SK-N-SH (cell line): ENCODE measurements around the gene SETX. TPM values are rescaled to one million over a fixed set of nuclear protein-coding genes. Genes with fewer than 3 reads are reported as not detected.
"Not testable (repeated sequence)": the region's sequence is repeated elsewhere in the genome, so short reads cannot be mapped to it uniquely, and the experiment has no call there.

Source experiments
- CTCF ChIA-PET: fragments of 300-600, 350-600 bp; formaldehyde crosslinking; extraction: SDS; loops from one replicate; lab custom pipeline; 2021; lab: Yijun Ruan, JAX
- POLR2A ChIA-PET: fragments of 350-600 bp; sonication (Branson Sonifier 250); formaldehyde crosslinking; extraction: SDS; loops from one replicate; lab custom pipeline; 2020; ENCODE audit warnings: antibody characterized with exemption, inconsistent platforms; lab: Yijun Ruan, JAX
- DNase-seq: peaks from one replicate; pipeline ENCODE4 v3.0.0; 2012
- H2AFZ ChIP-seq: fragments of 200-600 bp; sonication (generic); 2 replicates; pipeline ENCODE4 v1.8.1; 2016; ENCODE audit warnings: antibody characterized with exemption, mild to moderate bottlenecking, low read depth
- H3F3A ChIP-seq: fragments of 200-600 bp; sonication (generic); replicated peaks from 2 replicates; pipeline ENCODE3; 2016; ENCODE audit warnings: antibody characterized with exemption, mild to moderate bottlenecking; ENCODE audit not compliant: insufficient read depth
- H3K27ac ChIP-seq, 2 experiments: fragments of 200-500 bp in 1 of 2; fragments of 200-600 bp in 1 of 2; sonication (Bioruptor generic) in 1 of 2; sonication (generic), shearing (Covaris generic) in 1 of 2; 2 replicates each; pipeline versions ENCODE4 v1.5.1 to v1.6.1; 2014 to 2016; ENCODE audit warnings: low read depth in 2 of 2, inconsistent platforms in 1 of 2, low read length in 1 of 2, mild to moderate bottlenecking in 1 of 2, mixed read lengths in 1 of 2
- H3K27me3 ChIP-seq: fragments of 200-600 bp; sonication (generic), shearing (Covaris generic); 2 replicates; pipeline ENCODE4 v1.6.1; 2016; ENCODE audit warnings: mixed run types; ENCODE audit not compliant: insufficient read depth
- H3K36me3 ChIP-seq, 2 experiments: fragments of 200-500 bp in 1 of 2; fragments of 200-600 bp in 1 of 2; sonication (Bioruptor generic) in 1 of 2; sonication (generic) in 1 of 2; replicated peaks in 1 of 2; 2 replicates each; pipeline versions ENCODE3 to v1.5.1; 2014 to 2016; ENCODE audit warnings: low read length in 1 of 2, mild to moderate bottlenecking in 1 of 2; ENCODE audit not compliant: insufficient read depth in 2 of 2, control insufficient read depth in 1 of 2
- H3K4me1 ChIP-seq, 2 experiments: fragments of 200-500 bp in 1 of 2; fragments of 200-600 bp in 1 of 2; sonication (Bioruptor generic) in 1 of 2; sonication (generic), shearing (Covaris generic) in 1 of 2; 2 replicates each; pipeline versions ENCODE4 v1.5.1 to v1.6.1; 2014 to 2016; ENCODE audit warnings: low read depth in 1 of 2, low read length in 1 of 2, mixed run types in 1 of 2; ENCODE audit not compliant: insufficient read depth in 2 of 2, control insufficient read depth in 1 of 2
- H3K4me2 ChIP-seq: fragments of 200-600 bp; sonication (generic), shearing (Covaris generic); 2 replicates; pipeline ENCODE4 v1.6.1; 2017; ENCODE audit warnings: mixed run types
- H3K4me3 ChIP-seq, 2 experiments: fragments of 200-500 bp in 1 of 2; fragments of 200-600 bp in 1 of 2; sonication (Bioruptor generic) in 1 of 2; sonication (generic), shearing (Covaris generic) in 1 of 2; 2 replicates each; pipeline versions ENCODE4 v1.5.1 to v1.8.1; 2014 to 2016; ENCODE audit warnings: low read depth in 2 of 2, inconsistent platforms in 1 of 2, low read length in 1 of 2, mild to moderate bottlenecking in 1 of 2, mixed read lengths in 1 of 2, moderate library complexity in 1 of 2
- H3K79me2 ChIP-seq: fragments of 200-600 bp; sonication (generic); 2 replicates; pipeline ENCODE4 v1.8.1; 2017; ENCODE audit warnings: mild to moderate bottlenecking; ENCODE audit not compliant: insufficient read depth
- H3K9ac ChIP-seq: fragments of 200-600 bp; sonication (generic); 2 replicates; pipeline ENCODE4 v1.6.1; 2017; ENCODE audit warnings: mixed run types
- H3K9me2 ChIP-seq: fragments of 200-600 bp; sonication (generic); 2 replicates; pipeline ENCODE4 v1.6.1; 2017; ENCODE audit warnings: mixed run types
- H3K9me3 ChIP-seq: fragments of 200-600 bp; sonication (generic); 2 replicates; pipeline ENCODE4 v1.6.1; 2017; ENCODE audit warnings: mixed run types, mild to moderate bottlenecking, moderate library complexity
- H4K20me1 ChIP-seq: fragments of 200-600 bp; sonication (generic); 2 replicates; pipeline ENCODE4 v1.6.1; 2017; ENCODE audit warnings: mild to moderate bottlenecking, mixed run types; ENCODE audit not compliant: insufficient read depth
- CHD2 ChIP-seq: fragments of 150-350 bp; IDR thresholded peaks from 2 replicates; pipeline ENCODE4 v1.6.1; 2018; ENCODE audit warnings: low read length; ENCODE audit not compliant: partially characterized antibody
- GATA2 ChIP-seq: sonication (generic); formaldehyde crosslinking; IDR thresholded peaks from 2 replicates; pipeline ENCODE4 v1.5.0; 2020; ENCODE audit warnings: mild to moderate bottlenecking, missing genetic modification reagents
- POLR2AphosphoS5 ChIP-seq: IDR thresholded peaks from 2 replicates; pipeline ENCODE4 v1.6.1; 2012; ENCODE audit warnings: low read depth, low read length
- RAD21 ChIP-seq: IDR thresholded peaks from 2 replicates; pipeline ENCODE4 v1.6.1; 2012; ENCODE audit warnings: mild to moderate bottlenecking, low read length
- RFX5 ChIP-seq: IDR thresholded peaks from 2 replicates; pipeline ENCODE4 v1.6.1; 2012; ENCODE audit warnings: mild to moderate bottlenecking, improper control_type of control experiment, low read length
- SIN3A ChIP-seq: IDR thresholded peaks from 2 replicates; pipeline ENCODE4 v1.6.1; 2012; ENCODE audit warnings: low read depth, mild to moderate bottlenecking, low read length, moderate library complexity, borderline replicate concordance
- SMC3 ChIP-seq: IDR thresholded peaks from 2 replicates; pipeline ENCODE4 v1.6.1; 2012; ENCODE audit warnings: low read depth, low read length, improper control_type of control experiment
- TCF12 ChIP-seq: IDR thresholded peaks from 2 replicates; pipeline ENCODE4 v1.4.0; 2012
- WGBS: methylation state at CpG from one replicate; pipeline ENCODE4 v1.1.6; 2017; ENCODE audit warnings: low lambda C conversion rate; 5-methylcytosine and 5-hydroxymethylcytosine counted together
- polyA plus RNA-seq, 3 experiments: library from polyadenylated mRNA; depleted of rRNA; stranded (reverse); fragments of >200 nt; gene quantifications; 2 replicates each; pipeline ENCODE4 v1.2.3, GENCODE V29; 2012
- TF ChIP-seq, protein P1 (sequence below): fragments of 200-600 bp; sonication (generic); IDR thresholded peaks from 2 replicates; pipeline ENCODE4 v1.6.1; 2017; ENCODE audit warnings: antibody characterized with exemption, mild to moderate bottlenecking, moderate library complexity
- TF ChIP-seq, protein P2 (sequence below): IDR thresholded peaks from 2 replicates; pipeline ENCODE4 v1.4.0; 2012; ENCODE audit warnings: low read depth
- TF ChIP-seq, protein P3 (sequence below): IDR thresholded peaks from 2 replicates; pipeline ENCODE4 v1.4.0; 2012; ENCODE audit warnings: low read depth, borderline replicate concordance
- TF ChIP-seq, protein P4 (sequence below): fragments of 150-350 bp; IDR thresholded peaks from 2 replicates; pipeline ENCODE4 v1.6.1; 2016; ENCODE audit warnings: mild to moderate bottlenecking, low read depth, low read length

The SETX gene
- polyA plus RNA-seq, 1 of the 3 experiments (the other 2 are of a cell fraction), result 12.3 TPM

DNA sequence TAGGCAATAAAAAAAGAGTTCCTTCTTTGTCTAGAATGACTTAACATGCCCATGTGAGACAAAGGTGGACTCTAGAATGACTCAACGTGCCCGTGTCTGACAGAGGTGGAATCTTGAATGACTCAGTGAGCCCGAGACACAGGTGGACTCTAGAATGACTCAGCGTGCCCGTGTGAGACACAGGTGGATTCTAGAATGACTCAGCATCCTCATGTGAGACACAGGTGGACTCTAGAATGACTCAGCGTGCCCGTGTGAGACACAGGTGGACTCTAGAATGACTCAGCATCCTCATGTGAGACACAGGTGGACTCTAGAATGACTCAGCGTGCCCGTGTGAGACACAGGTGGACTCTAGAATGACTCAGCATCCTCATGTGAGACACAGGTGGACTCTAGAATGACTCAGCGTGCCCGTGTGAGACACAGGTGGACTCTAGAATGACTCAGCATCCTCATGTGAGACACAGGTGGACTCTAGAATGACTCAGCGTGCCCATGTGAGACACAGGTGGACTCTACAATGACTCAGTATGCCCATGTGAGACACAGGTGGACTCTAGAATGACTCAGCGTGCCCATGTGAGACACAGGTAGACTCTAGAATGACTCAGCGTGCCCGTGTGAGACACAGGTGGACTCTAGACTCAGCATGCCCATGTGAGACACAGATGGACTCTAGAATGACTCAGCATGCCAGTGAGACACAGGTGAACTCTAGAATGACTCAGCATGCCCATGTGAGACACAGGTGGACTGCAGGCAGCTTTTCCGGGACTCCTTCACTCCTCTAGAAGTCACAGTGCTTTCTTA lies 84.9 kb downstream of the SETX start:
- Histone ChIP-seq H4K20me1 (0 out of 2 replicates have a peak, but pooled peaks cover 11% of the 10 kb centered on the region), H3K27ac (peak overlapping the region; percentile 18 to 56; a peak in 3 of 4 replicates), H3K36me3 (peaks cover 69 to 75% of the 10 kb centered on the region in 2 experiments), H3F3A (peaks cover 36% of the 10 kb centered on the region)
- DNase-seq, H3K4me3 ChIP-seq, H3K9me2 ChIP-seq, POLR2A ChIA-PET, H3K4me2 ChIP-seq, H3K9ac ChIP-seq, H3K9me3 ChIP-seq, H3K4me1 ChIP-seq, H3K27me3 ChIP-seq, H2AFZ ChIP-seq, H3K79me2 ChIP-seq: not testable (repeated sequence)
- CTCF ChIA-PET, result interaction anchor here (0.7 to 7.4 kb wide), 28 partner anchors 8 to 667 kb away, joined by 3 to 78 read pairs (median 4); no protein-coding TSS in a partner anchor
- peak; percentile 10; the same call in 1 of the 2 replicates for TF ChIP-seq TCF12
- WGBS, result 70% methylated on average over 10 of the region's 16 CpGs

DNA sequence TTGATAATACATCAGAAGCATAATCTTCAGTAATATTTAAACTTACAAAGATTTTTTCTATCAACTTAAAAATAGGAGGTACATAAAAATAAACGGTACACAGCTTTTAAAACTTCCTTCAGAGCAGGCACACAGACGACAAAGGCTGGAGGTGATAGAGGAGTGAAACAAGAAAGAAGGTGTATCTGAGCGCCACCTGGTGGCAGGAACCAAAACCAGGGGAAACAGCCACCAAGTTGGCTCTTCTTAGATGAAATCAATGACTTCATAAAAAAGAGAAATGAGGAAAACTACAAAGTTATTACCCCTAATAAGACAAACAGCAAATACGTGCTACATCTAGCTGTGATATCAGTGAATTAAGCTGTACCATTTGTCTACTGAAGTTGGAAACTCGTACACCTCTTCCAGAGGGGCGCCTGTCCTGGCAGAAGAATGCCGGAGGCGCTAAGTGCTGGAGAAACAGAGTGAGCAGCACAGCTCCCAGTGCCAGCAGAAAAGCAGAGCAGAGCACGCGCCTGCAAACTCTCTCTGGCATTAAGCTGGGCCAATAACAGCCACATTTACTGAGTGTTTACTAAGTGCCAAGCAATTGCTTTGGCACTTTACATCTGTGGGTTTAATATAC lies 85.9 kb downstream of the SETX start:
- H3K79me2 ChIP-seq, result no peaks in the 10 kb centered on the region
- TF ChIP-seq GATA2 (CRISPR knock-in tag) (no peak), SMC3 (peak; percentile 67; the same call in 1 of the 2 replicates), RAD21 (peak; percentile 78), CHD2 (peak; percentile 13), POLR2AphosphoS5 (no peak), RFX5 (no peak), SIN3A (no peak)
- TF ChIP-seq, protein P1, sequence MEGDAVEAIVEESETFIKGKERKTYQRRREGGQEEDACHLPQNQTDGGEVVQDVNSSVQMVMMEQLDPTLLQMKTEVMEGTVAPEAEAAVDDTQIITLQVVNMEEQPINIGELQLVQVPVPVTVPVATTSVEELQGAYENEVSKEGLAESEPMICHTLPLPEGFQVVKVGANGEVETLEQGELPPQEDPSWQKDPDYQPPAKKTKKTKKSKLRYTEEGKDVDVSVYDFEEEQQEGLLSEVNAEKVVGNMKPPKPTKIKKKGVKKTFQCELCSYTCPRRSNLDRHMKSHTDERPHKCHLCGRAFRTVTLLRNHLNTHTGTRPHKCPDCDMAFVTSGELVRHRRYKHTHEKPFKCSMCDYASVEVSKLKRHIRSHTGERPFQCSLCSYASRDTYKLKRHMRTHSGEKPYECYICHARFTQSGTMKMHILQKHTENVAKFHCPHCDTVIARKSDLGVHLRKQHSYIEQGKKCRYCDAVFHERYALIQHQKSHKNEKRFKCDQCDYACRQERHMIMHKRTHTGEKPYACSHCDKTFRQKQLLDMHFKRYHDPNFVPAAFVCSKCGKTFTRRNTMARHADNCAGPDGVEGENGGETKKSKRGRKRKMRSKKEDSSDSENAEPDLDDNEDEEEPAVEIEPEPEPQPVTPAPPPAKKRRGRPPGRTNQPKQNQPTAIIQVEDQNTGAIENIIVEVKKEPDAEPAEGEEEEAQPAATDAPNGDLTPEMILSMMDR, result peak; percentile 97
- TF ChIP-seq, protein P2, sequence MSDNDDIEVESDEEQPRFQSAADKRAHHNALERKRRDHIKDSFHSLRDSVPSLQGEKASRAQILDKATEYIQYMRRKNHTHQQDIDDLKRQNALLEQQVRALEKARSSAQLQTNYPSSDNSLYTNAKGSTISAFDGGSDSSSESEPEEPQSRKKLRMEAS, result no peak
- TF ChIP-seq, protein P3, sequence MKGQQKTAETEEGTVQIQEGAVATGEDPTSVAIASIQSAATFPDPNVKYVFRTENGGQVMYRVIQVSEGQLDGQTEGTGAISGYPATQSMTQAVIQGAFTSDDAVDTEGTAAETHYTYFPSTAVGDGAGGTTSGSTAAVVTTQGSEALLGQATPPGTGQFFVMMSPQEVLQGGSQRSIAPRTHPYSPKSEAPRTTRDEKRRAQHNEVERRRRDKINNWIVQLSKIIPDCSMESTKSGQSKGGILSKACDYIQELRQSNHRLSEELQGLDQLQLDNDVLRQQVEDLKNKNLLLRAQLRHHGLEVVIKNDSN, result no peak
- TF ChIP-seq, protein P4, sequence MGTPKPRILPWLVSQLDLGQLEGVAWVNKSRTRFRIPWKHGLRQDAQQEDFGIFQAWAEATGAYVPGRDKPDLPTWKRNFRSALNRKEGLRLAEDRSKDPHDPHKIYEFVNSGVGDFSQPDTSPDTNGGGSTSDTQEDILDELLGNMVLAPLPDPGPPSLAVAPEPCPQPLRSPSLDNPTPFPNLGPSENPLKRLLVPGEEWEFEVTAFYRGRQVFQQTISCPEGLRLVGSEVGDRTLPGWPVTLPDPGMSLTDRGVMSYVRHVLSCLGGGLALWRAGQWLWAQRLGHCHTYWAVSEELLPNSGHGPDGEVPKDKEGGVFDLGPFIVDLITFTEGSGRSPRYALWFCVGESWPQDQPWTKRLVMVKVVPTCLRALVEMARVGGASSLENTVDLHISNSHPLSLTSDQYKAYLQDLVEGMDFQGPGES, result no peak
- TF ChIP-seq, all 33 proteins: peak for 4
- peaks cover 67 to 75% of the 10 kb centered on the region in 2 experiments for H3K36me3 ChIP-seq
- H3F3A ChIP-seq, result peaks cover 31% of the 10 kb centered on the region
- peak overlapping the region; percentile 18 to 55; a peak in 2 of 4 replicates for H3K27ac ChIP-seq
- no peak overlapping the region; a peak in 1 of 4 replicates for H3K4me3 ChIP-seq
- no peak overlapping the region for H2AFZ ChIP-seq
- no peaks in the 10 kb centered on the region for H3K9me2 ChIP-seq
- H3K9ac ChIP-seq, result no peak overlapping the region
- no peak overlapping the region for H3K4me2 ChIP-seq
- no peaks in the 10 kb centered on the region for H3K9me3 ChIP-seq
- peak; percentile 70 for DNase-seq
- no peaks in the 10 kb centered on the region for H3K27me3 ChIP-seq
- H4K20me1 ChIP-seq, result 0 out of 2 replicates have a peak, but pooled peaks cover 11% of the 10 kb centered on the region
- WGBS, result 46% methylated on average over 10 of the region's 10 CpGs
- CTCF ChIA-PET, result interaction anchor here (0.6 to 7.4 kb wide), 65 partner anchors 9 to 1211 kb away, joined by 3 to 78 read pairs (median 3); no protein-coding TSS in a partner anchor
- POLR2A ChIA-PET, result no interaction called here
- H3K4me1 ChIP-seq, result peaks cover 0 to 3% of the 10 kb centered on the region in 2 experiments; a peak in 1 of 4 replicates
